Erythroblast (primary cell): ENCODE results near the gene MRPL54.

ENCODE experiments used
- GATA1 ChIP-seq: IDR thresholded peaks from 2 replicates; pipeline ENCODE4 v1.6.1; 2011; ENCODE audit warnings: low read depth, mild to moderate bottlenecking, control low read depth, low read length, moderate library complexity
- POLR2A ChIP-seq: IDR thresholded peaks from 2 replicates; pipeline ENCODE4 v1.6.1; 2011; ENCODE audit warnings: mild to moderate bottlenecking, low read length

DNA sequence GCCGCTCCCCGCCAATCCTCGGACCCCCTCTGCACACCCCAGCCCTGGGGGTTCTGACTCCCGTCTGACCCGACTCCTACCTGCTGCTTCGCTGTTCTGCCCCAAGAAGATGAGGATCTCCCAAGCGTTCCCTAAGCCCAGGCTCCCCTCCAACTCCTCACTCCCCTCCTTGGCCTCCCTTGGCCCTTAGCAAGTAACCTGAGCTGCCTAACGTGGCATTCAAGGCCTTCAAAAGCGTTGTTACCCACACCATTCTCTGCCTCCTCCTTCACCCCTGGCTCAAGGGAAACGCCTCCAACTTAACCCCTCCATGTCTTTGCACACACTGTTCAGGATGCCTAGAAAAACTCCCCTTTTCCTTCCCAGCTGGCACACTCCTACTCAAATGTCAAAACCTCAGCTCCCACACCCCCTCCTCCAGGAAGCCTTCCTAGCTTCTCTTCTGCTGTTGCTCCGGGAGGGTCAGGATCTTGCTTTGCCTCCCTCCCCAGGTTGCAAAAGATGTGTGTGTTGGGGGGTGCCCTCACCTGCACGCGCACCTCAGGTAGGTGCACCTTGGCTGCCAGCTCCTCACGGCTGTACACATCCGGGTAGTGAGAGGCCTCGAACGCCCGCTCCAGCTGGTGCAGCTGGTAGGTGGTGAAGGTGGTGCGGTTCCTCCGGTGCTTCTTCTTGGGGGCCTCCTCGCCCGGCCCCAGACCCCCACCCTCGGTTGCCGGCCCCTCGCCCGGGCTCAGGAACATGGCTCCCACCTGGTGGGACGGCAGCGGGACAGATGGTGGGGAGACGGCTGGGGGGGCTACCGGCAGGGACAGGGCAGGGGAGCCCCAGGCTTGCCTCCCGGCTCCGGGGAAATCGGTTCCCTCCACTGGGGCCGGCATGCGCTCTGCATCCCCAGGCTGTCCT, 8.8 kb downstream of the MRPL54 start:
- no peak for TF ChIP-seq POLR2A
- no peak for TF ChIP-seq GATA1
